Endodermal cell (in vitro differentiated cells): Measurements from ENCODE around the gene IRF2BPL. TPM values are rescaled to one million over a fixed set of nuclear protein-coding genes. Genes with fewer than 3 reads are reported as not detected.

Experiments
- DNase-seq: peaks from one replicate; pipeline ENCODE4 v3.0.0-alpha.2; 2017
- H3K27ac ChIP-seq: 2 replicates; pipeline ENCODE4 v1.5.1; 2013; ENCODE audit warnings: mild to moderate bottlenecking, low read depth, low read length, moderate library complexity
- H3K27me3 ChIP-seq: 2 replicates; pipeline ENCODE4 v1.6.1; 2013; ENCODE audit warnings: mild to moderate bottlenecking, low read length, moderate library complexity; ENCODE audit not compliant: insufficient read depth, control insufficient read depth, poor library complexity, severe bottlenecking
- H3K36me3 ChIP-seq: 2 replicates; pipeline ENCODE4 v1.7.0; 2013; ENCODE audit warnings: mild to moderate bottlenecking, low read length, moderate library complexity; ENCODE audit not compliant: control insufficient read depth, insufficient read depth
- H3K4me1 ChIP-seq: one replicate; pipeline ENCODE4 v1.7.0; 2013; ENCODE audit warnings: low read length; ENCODE audit not compliant: control insufficient read depth, insufficient read depth
- H3K4me3 ChIP-seq: 2 replicates; pipeline ENCODE4 v1.5.1; 2013; ENCODE audit warnings: mild to moderate bottlenecking, low read length, moderate library complexity
- H3K9ac ChIP-seq: 2 replicates; pipeline ENCODE4 v1.6.1; 2013; ENCODE audit warnings: mild to moderate bottlenecking, low read length, moderate library complexity; ENCODE audit not compliant: poor library complexity, severe bottlenecking; ENCODE audit errors: extremely low read depth
- H3K9me3 ChIP-seq: 2 replicates; pipeline ENCODE4 v1.6.1; 2013; ENCODE audit warnings: mild to moderate bottlenecking, low read length, moderate library complexity; ENCODE audit not compliant: control insufficient read depth
- H3K27ac Mint-ChIP-seq: 2 replicates; pipeline ENCODE4 v1.8.0; 2020; ENCODE audit warnings: mixed read lengths
- H3K27me3 Mint-ChIP-seq: 2 replicates; pipeline ENCODE4 v1.8.0; 2021; ENCODE audit warnings: mild to moderate bottlenecking, mixed read lengths; ENCODE audit not compliant: insufficient read depth
- H3K36me3 Mint-ChIP-seq: 2 replicates; pipeline ENCODE4 v1.8.0; 2020; ENCODE audit warnings: low read depth, mixed read lengths
- H3K4me1 Mint-ChIP-seq: 2 replicates; pipeline ENCODE4 v1.8.0; 2020; ENCODE audit warnings: mixed read lengths
- H3K4me3 Mint-ChIP-seq: 2 replicates; pipeline ENCODE4 v1.8.0; 2020; ENCODE audit warnings: mild to moderate bottlenecking, moderate library complexity, mixed read lengths
- H3K9me3 Mint-ChIP-seq: 2 replicates; pipeline ENCODE4 v1.8.0; 2020; ENCODE audit warnings: mild to moderate bottlenecking, mixed read lengths
- WGBS, 2 experiments: methylation state at CpG; one replicate each; pipeline versions ENCODE4 v1.1.5 to v1.1.7; 2013; ENCODE audit warnings: missing lambda C conversion rate in 2 of 2, mixed read lengths in 1 of 2; ENCODE audit not compliant: insufficient coverage in 1 of 2, insufficient read length in 1 of 2; 5-methylcytosine and 5-hydroxymethylcytosine counted together
- total RNA-seq, 2 donors: library from RNA; stranded (reverse); fragmentation: NEBNext Ultra II Directional in 1 of 2; extraction: Animal tissue kit (Norgen Biotek cat#: 25700) in 1 of 2; gene quantifications; 2 replicates in 1 of 2; 3 replicates in 1 of 2; pipeline ENCODE4 v1.2.1, GENCODE V29; 2021
- TF ChIP-seq, protein P1 (sequence below): fragments of 200-600 bp; sonication (generic); conservative IDR thresholded peaks from 2 replicates; pipeline ENCODE4 v1.5.0; 2021; ENCODE audit warnings: antibody characterized with exemption, mild to moderate bottlenecking

Gene IRF2BPL
- total RNA-seq, 2 donors from 2014 or later: 34.2 to 44.3 TPM

DNA sequence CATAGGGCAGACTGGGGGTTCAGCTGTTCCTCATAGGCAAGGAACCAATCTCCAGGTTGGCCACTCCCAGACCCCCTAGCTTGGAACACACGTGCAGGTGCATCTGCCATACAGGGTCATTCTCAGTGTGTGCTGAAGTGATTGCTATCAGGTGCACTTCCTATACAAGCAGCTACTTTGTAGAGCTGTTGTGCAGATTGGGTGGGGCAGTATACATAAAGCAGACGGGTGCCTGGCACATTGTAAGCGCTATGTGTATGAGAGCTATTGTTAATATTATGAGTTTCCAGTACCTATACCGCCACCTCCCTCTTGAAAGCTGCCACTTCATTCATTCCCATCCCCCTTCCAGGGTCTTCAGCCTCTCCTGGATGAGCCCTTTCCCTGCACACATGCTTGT lies 17.3 kb downstream of the IRF2BPL start:
- WGBS, 2 experiments: 84 to 89% methylated on average over 1 to 4 of the region's 4 CpGs
- Mint-ChIP-seq H3K4me3 (no peak overlapping the region), H3K27me3 (no peaks in the 10 kb centered on the region), H3K27ac (no peak overlapping the region), H3K9me3 (no peaks in the 10 kb centered on the region), H3K4me1 (peaks cover 25% of the 10 kb centered on the region), H3K36me3 (no peaks in the 10 kb centered on the region)
- TF ChIP-seq, protein P1, sequence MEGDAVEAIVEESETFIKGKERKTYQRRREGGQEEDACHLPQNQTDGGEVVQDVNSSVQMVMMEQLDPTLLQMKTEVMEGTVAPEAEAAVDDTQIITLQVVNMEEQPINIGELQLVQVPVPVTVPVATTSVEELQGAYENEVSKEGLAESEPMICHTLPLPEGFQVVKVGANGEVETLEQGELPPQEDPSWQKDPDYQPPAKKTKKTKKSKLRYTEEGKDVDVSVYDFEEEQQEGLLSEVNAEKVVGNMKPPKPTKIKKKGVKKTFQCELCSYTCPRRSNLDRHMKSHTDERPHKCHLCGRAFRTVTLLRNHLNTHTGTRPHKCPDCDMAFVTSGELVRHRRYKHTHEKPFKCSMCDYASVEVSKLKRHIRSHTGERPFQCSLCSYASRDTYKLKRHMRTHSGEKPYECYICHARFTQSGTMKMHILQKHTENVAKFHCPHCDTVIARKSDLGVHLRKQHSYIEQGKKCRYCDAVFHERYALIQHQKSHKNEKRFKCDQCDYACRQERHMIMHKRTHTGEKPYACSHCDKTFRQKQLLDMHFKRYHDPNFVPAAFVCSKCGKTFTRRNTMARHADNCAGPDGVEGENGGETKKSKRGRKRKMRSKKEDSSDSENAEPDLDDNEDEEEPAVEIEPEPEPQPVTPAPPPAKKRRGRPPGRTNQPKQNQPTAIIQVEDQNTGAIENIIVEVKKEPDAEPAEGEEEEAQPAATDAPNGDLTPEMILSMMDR: no peak
- Histone ChIP-seq H3K27me3 (no peaks in the 10 kb centered on the region), H3K27ac (no peak overlapping the region), H3K9ac (no peak overlapping the region), H3K4me1 (peaks cover 7% of the 10 kb centered on the region), H3K4me3 (no peak overlapping the region), H3K36me3 (no peaks in the 10 kb centered on the region), H3K9me3 (no peaks in the 10 kb centered on the region)
- no peak for DNase-seq

DNA sequence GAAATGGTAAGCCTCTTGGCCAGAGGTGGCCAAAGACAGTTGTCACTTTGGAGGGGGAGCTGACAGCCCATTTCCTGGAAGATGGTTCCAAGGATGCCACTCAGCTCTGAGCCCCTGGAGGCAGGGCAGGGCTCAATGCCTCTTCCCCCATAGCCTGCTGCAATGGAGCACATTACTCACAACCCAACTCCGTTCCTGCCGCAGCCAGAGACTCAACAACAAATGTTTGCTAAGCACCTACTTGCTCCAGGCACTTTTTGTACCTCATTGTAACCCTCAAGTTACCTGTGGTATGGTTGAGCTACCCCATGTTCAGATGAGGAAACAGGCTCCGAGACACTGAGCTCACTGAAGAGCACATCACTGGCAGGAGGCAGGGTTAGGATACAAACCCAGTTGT lies 19.5 kb downstream of the IRF2BPL start:
- Histone ChIP-seq H3K9ac (no peak overlapping the region), H3K4me1 (peaks cover 15% of the 10 kb centered on the region), H3K36me3 (no peaks in the 10 kb centered on the region), H3K27ac (no peak overlapping the region), H3K27me3 (no peaks in the 10 kb centered on the region), H3K4me3 (no peak overlapping the region), H3K9me3 (no peaks in the 10 kb centered on the region)
- no peak overlapping the region for H3K27ac Mint-ChIP-seq
- no peak overlapping the region for H3K4me3 Mint-ChIP-seq
- no peaks in the 10 kb centered on the region for H3K27me3 Mint-ChIP-seq
- DNase-seq: no peak
- no peaks in the 10 kb centered on the region for H3K9me3 Mint-ChIP-seq
- TF ChIP-seq, protein P1: no peak
- no peaks in the 10 kb centered on the region for H3K36me3 Mint-ChIP-seq
- peaks cover 39% of the 10 kb centered on the region for H3K4me1 Mint-ChIP-seq
- 71 to 76% methylated on average over 3 of the region's 3 CpGs for WGBS, 2 experiments

DNA sequence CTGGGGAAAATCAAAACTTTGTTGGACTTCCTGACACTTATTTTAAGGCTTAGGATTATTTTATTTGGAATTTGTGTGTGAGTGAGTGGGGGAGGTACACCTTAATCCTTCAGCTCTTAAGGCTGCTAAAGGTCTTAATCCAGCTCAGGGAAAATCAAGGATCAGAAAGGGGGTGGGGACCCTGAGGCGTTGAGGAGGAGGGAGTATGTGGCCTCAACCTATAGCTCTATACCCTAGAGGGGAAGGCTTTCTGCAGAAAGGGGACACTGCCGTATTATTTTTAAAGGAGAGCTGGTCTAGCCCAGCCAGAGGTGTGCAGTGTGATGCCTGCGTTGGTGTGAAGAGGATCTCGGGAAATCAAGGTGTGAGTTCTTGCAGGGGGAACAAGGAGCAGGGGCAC lies 20.0 kb downstream of the IRF2BPL start:
- H3K27ac ChIP-seq: no peak overlapping the region

More for the DNA sequence above, 20.0 kb downstream of the IRF2BPL start:
- Histone ChIP-seq H3K36me3 (no peaks in the 10 kb centered on the region), H3K9me3 (no peaks in the 10 kb centered on the region), H3K27me3 (no peaks in the 10 kb centered on the region), H3K4me1 (peaks cover 17% of the 10 kb centered on the region), H3K4me3 (no peak overlapping the region), H3K9ac (no peak overlapping the region)
- no peak overlapping the region for H3K27ac Mint-ChIP-seq
- DNase-seq: no peak
- no peaks in the 10 kb centered on the region for H3K36me3 Mint-ChIP-seq
- TF ChIP-seq, protein P1: no peak
- no peak overlapping the region for H3K4me3 Mint-ChIP-seq
- H3K9me3 Mint-ChIP-seq: no peaks in the 10 kb centered on the region
- peaks cover 42% of the 10 kb centered on the region for H3K4me1 Mint-ChIP-seq
- no peaks in the 10 kb centered on the region for H3K27me3 Mint-ChIP-seq
- 91 to 92% methylated on average over 3 to 4 of the region's 4 CpGs for whole genome bisulfite sequencing, 2 experiments
